HL-60/S4 (cell line): ENCODE measurements around the gene IL1RAPL1.

Experiments
- in situ Hi-C: fragments of 300-500 bp; cut with MboI; formaldehyde crosslinking; loops from 2 replicates; pipeline ENCODE4 v1.14.3; 2022; ENCODE audit warnings: low sequenced_read_pairs

IL1RAPL1 gene

DNA sequence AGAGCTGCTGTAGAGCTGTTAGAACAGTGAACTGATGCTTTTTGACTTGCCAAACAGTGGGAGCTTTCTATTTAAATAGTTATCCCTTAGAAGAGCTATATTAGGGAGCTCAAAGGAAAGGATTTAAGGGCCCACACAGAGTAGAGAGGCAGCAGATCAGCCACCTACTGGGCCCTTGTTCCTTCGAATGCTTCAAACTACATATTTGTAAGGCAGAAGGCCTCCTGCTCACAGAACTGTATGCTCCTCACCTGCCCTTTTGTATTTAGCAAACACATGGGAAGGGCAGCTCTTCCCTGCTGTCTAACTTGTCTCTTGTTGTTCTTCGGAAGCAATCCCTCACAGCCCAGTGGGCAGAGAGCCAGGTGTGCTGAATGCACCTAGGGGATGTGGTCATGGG, 38.0 kb downstream of the IL1RAPL1 start:
- in situ Hi-C loops: no loop called here

- in situ Hi-C loops: no loop called here
These were observed 39.3 kb downstream of the IL1RAPL1 start for GRCh38 chrX:28626515-28626914.

DNA sequence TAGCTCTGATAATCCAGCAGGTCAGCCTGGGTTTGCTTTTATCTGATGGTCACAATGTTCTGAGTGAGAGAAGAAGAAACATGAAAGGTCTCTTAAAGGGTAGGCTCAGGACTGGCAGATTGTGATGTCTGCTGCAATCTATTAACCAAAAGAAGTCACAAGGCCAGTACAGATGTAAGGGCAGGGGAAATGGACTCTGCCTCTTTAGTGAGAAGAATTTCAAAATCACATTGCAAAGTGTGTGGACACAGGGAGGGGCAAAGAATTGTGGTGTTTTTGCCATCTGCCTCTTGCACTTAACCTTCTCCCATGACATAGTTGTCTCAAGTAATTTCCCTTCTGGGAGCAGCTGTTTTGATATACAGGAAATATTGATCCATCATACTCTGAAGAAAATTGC, 40.9 kb downstream of the IL1RAPL1 start:
- in situ Hi-C loops: no loop called here

DNA sequence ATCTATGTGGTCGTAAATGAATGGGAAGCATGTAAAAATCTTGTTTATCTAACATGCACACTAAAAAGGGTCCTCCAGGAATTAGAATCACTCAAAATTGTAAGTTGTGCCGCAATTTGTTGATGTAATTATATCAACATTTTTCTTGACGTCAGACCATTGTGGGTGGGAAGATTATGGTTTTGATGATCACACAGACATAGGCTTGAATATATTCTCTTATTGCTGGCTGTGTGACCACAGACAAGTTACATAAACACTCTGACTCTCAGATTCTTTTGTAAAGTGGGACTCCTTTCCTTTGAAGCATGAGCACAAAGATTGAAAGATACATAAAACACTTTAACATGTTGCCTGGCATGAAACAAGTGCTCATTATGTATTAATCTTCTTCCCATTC, 51.5 kb downstream of the IL1RAPL1 start:
- in situ Hi-C loops: no loop called here

- in situ Hi-C loops: no loop called here
These were observed 52.2 kb downstream of the IL1RAPL1 start for GRCh38 chrX:28639451-28639850.

- in situ Hi-C loops: no loop called here
These were observed 62.3 kb downstream of the IL1RAPL1 start for GRCh38 chrX:28649541-28649940.

- in situ Hi-C loops: no loop called here
These were observed 63.9 kb downstream of the IL1RAPL1 start for GRCh38 chrX:28651186-28651585.

- in situ Hi-C loops: no loop called here
These were observed 72.0 kb downstream of the IL1RAPL1 start for GRCh38 chrX:28659269-28659668.

DNA sequence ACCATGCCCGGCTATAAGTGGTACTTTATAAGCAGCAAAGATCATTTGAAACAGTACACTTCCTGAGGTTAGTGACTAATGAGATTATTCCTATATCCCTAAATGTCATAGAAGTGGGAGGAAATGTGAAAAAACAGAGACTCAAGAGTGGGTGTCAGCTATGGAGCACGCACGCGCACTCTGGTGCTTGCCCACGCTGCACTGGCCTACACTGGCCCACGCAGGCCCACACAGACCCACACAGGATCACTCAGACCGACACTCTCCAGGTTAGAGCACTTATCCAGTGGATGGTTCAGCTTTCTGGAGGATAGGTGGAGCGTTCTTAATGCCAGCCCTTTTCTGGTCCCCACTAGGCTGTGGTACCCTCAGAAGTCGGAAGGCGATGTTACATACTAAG, 78.5 kb downstream of the IL1RAPL1 start:
- in situ Hi-C loops: no loop called here

DNA sequence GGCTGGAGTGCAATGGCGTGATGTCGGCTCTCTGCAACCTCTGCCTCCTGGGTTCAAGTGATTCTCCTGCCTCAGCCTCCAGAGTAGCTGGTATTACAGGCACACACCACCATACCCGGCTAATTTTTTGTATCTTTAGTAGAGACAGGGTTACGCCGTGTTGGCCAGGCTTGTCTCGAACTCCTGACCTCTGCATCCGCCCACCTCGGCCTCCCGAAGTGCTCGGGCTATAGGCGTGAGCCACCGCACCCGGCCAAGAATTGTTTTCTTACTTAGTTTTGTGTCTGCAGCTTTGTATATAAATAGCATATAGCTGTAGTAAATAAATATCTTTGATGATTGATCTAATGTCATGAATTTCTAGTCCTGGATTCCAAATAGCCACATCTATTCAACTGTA, 81.1 kb downstream of the IL1RAPL1 start:
- in situ Hi-C loops: no loop called here

- in situ Hi-C loops: no loop called here
These were observed 81.7 kb downstream of the IL1RAPL1 start for GRCh38 chrX:28668957-28669356.

GRCh38 chrX:28670074-28670473, 82.8 kb downstream of the IL1RAPL1 start:
- in situ Hi-C loops: no loop called here

GRCh38 chrX:28675173-28675572, 87.9 kb downstream of the IL1RAPL1 start:
- in situ Hi-C loops: no loop called here

GRCh38 chrX:28693101-28693500, 105.9 kb downstream of the IL1RAPL1 start:
- in situ Hi-C loops: no loop called here

DNA sequence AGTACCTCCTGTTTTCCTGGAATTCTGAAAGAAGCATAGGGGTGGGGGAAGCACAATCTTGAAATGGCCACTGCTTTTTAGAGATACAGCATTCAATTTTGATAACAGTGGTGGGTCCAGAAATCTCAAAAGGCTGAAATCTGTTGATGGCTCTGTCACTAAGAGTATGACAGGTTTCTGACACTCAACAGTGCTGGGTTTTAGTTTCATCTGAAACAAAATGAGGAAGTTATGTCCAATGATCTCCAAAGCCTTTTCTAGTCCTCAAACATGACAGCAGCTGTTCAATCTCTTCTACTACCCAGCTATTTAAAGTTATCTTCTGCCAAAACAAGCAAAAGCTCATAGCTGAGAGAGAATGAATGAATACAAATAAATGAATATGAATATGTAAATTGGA, 110.5 kb downstream of the IL1RAPL1 start:
- in situ Hi-C loops: no loop called here

GRCh38 chrX:28701222-28701621, 114.0 kb downstream of the IL1RAPL1 start:
- in situ Hi-C loops: no loop called here

DNA sequence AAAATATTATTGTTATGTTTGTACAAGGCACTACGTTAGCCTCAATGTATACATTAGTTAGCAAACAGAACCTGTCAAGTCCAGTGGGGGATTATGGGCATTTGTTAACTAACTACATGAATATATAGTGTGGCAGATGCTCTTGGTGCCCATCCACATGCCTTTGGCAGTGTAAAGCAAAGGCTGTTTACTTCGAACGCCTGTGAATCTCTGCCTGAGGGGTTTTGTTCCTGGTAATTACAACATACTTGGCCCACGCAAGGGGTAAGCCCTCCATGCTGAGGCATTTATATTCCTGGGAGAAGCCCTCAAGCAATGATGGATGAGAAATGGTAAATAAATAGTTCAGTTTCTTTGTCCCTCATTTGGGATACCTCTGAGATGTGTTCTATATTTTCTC, 119.7 kb downstream of the IL1RAPL1 start:
- in situ Hi-C loops: no loop called here

- in situ Hi-C loops: no loop called here
These were observed 122.2 kb downstream of the IL1RAPL1 start for GRCh38 chrX:28709421-28709820.

DNA sequence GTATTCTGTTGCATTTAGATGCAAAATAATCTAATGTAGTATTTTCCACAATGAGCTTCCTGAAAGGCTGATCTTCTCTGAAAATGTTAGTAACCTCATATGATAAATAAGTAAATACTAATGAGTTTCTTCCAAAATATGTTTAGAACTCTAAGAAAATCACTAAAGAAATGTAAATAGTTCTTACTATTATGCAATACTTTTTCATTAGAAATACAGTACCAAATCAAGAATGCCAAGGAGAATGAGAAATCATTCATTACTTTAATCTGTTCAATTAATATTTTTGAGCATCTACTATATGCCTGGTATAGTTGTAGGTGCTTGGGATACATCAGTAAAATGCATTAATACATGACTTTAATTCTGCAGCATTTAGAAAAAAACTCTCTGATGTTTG, 130.6 kb downstream of the IL1RAPL1 start:
- in situ Hi-C loops: no loop called here

DNA sequence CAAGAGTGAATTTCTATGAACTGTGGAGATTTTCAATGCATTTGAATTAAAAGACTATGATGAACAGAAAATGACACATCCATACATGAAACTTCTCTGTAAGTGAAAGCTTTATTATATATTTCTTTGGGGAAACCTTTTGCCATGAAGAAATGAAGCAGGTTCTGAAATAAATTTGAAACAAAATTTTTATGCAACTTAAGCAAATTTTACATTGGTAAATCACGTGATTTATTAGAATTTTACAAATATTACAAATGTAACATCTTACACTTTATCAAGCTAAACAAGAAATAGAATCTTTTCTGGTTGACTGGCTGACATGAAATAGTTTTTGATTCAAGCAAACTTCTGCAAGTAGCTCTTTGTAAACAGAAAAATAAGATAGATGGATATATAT, 131.2 kb downstream of the IL1RAPL1 start:
- in situ Hi-C loops: no loop called here

- in situ Hi-C loops: no loop called here
These were observed 132.4 kb downstream of the IL1RAPL1 start for GRCh38 chrX:28719620-28720019.

DNA sequence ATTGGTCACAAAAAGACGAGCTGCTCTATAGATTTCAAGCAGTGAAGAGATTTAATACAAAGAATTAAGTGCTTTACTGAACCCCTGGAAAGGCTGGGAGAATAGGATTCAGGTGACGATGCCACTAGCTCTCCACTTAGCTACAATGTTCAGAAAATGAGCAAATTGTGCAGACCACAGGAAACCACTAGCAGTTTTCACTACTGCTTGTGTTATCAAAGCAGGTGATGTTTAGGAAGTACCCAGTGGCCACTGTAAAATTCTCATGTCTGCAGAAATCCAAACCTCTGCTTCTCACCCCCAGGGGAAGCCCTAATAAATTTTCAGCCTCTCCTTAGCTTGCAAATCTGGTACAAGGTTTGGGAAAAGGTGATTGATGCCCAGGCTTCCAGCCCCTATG, 165.1 kb downstream of the IL1RAPL1 start:
- in situ Hi-C loops: no loop called here

GRCh38 chrX:28756175-28756574, 168.9 kb downstream of the IL1RAPL1 start:
- in situ Hi-C loops: no loop called here

DNA sequence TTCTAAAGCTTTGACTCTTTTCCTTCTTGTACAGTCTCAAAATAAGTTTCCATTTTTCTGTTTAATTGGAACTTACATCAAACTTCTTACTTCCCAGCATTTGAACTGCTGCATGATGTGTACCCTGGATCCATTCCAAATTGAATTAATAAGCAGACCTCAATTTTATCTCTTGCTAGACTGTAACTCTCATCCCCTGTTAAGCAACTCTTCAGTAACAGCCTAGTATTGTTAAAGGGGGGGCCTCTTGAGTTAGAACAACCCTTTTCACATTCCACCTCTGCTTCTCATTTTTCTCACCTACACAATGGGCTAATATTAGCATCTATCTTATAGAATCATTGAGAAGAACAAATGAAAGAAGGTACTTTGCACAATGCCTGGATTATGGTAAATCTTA, 169.4 kb downstream of the IL1RAPL1 start:
- in situ Hi-C loops: no loop called here
